ENCODE results near the gene CTIF.

GRCh38 chr18:48670751-48671560, 132.1 kb downstream of the CTIF start:
- no peak for TF ChIP-seq REST (IDR thresholded peaks at IDR 0.05; ENCODE audit: borderline replicate concordance)
- TF ChIP-seq POLR2AphosphoS5 (IDR thresholded peaks at IDR 0.05), result no peak
- TF ChIP-seq CTCF (IDR thresholded peaks at IDR 0.05; ENCODE audit: poor library complexity, severe bottlenecking), result no peak

Data from neural cell (in vitro differentiated cells).